CD4-positive, alpha-beta T cell treated with Interleukin-4 for 4 hours (primary cell): ENCODE measurements around the gene ABLIM3.

Experiments used
- DNase-seq: peaks from one replicate; pipeline ENCODE4 v3.0.0-alpha.2; 2020

Gene ABLIM3

DNA sequence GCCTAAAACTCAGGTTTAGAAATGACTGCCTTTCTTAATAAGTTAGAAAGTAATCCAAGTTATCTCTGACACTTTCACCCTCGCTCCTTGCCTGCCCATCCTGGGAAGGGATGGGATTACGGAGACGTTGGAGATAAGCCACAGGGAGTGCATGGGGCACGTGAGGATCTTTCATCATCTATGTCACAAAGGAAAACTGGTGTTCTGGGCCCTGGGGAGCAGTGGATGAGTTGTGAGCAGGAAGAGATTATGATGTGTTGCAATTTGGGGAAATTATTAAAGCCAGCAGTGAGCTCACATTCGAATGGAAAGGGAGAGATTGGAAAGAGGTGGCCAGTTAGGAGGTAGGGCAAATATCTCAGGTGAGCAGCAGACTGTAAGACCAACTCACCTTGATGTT lies 143.2 kb downstream of the ABLIM3 start:
- DNase-seq = no peak

GRCh38 chr5:149285153-149285552 lies 143.9 kb downstream of the ABLIM3 start:
- DNase-seq = no peak

DNA sequence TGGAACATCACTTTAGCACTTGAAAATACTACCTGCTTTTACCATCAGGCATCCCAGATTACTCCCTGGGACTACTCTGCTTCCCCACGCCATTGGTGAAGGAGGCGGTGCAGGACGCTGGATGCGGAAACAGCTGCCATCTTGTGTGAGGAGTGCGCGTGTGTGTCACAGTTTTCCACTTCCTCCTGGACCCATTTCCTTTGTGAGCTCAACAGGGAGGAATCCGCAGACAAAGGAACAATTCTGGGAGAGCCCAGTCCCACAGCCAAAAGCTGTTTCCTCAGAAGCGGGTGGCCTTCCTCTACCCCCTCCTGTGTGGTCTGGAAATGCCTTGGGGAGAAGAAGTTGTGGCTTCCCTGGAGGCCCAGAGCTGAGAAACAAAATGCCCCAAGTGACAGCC lies 147.1 kb downstream of the ABLIM3 start:
- no peak for DNase-seq

GRCh38 chr5:149289301-149289700 lies 148.0 kb downstream of the ABLIM3 start:
- DNase-seq = no peak

GRCh38 chr5:149294872-149295829 lies 153.9 kb downstream of the ABLIM3 start:
- DNase-seq = no peak

DNA sequence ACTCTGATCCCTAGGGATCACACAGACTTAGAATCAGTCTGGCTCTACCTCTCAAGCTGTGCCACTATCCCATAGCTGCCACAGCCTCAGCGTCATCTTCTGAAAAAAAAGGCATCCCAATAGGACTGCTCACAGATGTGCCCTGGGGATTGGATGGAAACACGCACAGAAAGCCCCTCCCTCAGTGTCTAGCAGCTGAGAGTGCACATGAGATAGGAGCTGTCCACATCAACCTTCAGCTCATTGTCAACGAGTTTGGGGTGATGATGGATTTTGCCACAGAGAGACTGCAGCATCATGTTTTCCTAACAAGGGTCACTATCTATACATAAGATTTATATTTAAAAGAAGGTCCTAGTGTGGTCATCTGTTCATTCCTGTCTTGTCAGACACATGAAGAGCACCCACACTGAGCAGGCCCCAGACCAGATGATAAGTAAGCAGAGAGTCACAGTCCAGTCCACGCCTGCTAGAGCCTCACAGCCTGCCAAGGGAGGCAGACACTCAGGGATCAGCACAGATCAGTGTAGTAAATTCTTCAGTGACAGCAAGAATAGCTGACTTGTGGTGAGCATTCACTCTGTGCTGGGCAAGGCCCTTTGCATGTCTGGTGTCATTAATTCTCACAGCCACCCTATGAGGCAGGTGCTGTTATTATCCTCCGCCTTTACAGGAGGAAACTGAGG lies 156.2 kb downstream of the ABLIM3 start:
- DNase-seq = no peak

DNA sequence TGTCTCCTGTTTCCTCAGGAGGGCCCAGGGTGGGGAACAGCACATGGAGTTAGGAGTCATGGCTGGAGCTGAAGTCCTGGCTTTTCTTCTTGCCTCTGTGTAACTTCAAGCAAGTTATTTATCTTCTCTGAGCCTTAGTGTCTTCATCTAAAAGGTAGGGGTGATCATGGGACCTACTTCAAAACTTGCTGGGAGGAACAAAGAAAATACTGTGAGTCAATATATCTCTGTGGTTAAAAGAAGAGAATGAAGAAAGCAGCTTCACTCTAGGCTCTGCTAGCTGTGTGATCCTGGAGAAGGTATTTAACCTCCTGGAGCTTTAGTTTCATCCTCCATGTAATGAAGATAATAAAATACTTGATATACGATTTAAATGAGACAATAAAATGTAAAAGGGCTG lies 156.9 kb downstream of the ABLIM3 start:
- DNase-seq = no peak

DNA sequence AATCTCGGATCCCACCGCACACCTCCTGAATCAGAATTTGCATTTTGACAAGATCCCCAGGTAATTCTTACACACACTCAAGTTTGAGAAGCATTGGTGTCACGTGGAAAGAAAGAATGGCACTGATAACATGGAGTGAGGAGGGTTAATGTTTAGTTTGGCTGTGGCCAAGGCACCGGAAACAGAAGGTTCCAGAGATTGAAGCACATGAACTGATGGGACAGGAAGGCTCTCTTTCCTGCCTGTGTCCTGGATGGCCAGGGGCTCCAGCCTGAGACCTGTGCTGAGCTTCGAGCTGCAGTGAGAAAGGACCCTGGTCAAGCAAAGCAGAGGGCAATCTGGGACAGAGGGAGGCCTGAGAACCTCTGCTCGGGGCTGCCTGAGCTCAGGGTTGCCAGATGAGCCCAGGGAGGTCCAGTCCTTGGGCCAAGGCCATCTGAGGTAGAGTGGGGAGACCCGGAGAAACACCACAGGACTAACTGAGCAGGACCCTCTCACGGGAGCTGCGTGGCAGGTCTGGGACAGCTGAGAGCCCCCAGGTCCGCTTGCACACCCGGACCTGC lies 157.6 kb downstream of the ABLIM3 start:
- no peak for DNase-seq

- no peak for DNase-seq
Measured at GRCh38 chr5:149299451-149300054, 158.3 kb downstream of the ABLIM3 start.

DNA sequence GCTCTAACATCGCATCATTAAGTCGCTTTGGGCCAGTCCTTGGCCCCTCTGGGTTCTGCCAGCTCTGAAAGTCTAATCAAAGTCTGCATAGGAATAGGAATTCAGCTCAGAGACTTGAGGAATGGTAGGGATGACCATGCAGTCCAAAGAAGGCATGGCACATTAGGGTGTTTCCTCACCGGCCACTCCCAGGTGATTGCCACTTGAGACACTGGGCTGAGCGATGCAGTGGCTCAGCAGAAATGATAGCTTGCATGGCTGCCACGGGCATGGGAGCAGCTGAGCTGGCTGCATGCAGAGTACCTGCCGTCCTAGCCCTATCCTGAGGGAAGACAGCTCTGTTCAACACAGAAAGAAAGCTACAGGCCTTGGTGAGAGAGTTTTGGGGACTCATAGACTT lies 159.1 kb downstream of the ABLIM3 start:
- DNase-seq = no peak

DNA sequence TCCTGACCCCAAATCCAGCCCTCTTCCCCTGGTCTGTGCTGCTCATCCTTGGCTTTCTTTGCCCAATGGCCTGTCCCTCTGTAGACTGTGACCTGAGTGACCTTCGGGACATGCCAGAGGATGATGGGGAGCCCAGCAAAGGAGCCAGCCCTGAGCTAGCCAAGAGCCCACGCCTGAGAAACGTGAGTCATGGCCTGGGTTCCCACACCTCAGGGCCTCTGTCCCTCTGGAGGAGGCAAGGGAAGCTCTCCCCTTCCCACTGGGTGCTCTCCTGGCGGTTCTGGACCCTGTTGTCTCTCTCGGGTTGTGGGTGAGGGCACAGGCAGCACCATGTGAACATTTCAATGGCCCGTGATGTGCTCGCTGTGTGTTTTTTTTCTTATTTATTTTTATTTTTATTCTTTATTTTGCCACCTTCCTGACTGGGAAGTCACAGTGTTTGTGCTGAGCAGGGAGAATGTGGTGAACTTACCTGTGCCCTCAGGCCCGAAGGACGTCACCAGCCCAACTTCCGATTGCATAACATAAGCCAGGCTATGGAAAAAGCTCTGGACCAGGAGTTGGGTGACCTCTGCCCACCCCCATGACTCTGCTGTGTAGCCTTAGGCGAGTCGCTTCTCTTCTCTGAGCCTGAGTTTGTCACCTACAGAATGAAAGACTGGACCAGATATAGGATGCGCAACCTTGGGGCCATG lies 159.9 kb downstream of the ABLIM3 start:
- DNase-seq = no peak

DNA sequence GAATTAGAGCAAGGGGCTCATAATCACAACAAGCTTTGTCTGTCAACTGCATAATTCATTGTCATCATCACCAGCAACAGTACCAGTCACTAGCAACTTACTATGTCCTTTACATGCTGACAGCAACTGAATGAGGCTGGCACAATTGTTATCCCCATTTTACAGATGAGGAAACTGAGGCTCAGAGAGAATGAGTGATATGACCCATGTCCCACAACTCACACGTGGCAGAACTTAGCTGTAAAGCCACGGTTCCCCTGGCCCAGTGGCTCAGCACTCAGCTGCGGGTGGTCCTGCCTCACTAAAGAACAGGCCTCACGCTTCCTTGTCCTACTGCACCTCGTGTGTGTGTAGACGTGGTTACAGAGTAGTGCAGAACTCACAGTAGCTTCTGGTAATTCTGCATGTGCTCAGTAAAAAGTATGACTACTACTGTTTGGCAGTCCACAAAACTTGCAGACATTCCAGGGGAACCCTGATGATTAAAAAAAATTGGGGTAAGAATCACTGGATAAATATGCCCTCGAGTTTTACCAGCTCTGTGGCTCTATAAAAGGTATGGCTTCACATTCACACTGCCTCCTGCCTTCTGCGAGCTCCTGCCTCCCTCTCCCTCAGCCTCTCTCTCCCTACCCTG lies 160.6 kb downstream of the ABLIM3 start:
- DNase-seq = no peak

DNA sequence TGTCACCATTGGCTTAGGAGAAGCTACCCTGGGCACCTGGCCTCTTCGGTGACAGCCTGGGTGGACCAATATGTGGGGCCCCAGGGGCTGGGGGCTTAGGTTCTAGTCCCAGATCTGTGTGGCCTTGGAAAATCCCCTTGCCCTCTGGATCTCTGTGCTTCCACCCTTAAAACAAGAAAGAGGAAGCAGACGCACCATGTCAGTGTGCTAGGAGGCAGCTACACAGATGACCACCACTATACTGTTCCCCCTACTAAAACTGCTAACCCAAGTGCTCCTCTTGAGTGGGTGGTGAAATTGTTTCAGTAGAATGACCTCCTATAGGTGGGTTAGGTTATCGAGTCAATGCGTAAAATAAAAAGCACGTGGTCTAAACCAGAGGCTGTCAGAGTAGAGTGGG lies 161.3 kb downstream of the ABLIM3 start:
- no peak for DNase-seq

DNA sequence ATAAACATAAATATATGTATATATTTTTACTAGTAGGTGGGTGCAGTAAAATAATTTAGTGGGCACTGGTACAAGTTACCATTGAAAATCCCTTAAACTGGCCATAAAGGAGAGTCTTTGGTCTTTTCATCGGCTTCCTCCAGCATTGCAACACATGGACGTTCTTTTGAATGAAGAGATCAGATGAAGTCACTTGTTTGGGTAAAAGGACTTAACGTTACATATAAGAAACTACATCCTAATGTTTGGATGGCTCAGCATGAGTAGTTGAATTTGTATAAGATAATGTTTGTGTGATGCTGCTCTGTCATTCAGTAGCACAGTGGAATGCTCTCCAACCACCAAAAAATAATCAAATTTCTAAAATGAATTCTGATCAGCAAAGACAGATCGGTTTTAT lies 161.9 kb downstream of the ABLIM3 start:
- no peak for DNase-seq

DNA sequence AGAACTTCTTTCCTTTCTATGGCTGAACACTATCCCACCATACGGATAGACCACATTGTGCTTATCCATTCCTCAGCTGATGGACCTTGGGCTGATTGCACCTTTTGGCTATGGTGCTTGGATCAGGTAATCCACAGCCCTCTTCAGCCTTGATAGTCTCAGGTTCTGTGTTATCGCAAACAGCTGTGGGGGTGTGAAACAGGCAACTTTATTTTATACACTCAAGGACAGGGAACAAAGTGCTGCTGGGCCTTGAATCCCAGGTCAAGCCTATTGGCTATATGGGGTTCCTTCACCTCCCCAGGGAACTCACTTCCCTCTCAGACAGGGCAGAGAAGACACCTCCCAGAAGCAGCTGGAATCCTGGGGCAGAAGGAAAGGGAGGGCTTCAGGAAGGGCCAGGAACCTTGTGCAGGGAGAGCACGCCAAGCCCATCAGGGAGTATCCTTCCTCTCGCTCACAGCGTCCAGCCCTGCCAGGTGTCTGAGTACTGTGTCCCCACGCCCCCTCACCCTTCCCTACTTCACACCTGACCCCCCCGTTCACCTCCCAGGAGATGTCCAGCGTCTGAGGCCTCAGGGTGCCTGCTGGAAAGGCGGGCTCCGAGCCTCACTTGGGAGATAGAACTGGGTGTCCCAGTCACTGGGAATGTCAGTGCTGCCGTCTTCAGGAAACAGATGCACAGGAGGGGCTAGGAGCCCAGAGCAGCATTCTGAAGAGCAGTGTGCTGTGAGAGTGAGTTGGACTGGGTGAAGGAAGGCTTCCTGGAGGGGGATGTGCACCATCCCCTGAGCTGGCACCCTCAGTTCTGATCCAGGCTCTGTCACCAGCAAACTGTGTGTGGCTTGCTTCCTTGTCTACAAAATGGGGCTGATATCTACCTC lies 163.1 kb downstream of the ABLIM3 start:
- no peak for DNase-seq

DNA sequence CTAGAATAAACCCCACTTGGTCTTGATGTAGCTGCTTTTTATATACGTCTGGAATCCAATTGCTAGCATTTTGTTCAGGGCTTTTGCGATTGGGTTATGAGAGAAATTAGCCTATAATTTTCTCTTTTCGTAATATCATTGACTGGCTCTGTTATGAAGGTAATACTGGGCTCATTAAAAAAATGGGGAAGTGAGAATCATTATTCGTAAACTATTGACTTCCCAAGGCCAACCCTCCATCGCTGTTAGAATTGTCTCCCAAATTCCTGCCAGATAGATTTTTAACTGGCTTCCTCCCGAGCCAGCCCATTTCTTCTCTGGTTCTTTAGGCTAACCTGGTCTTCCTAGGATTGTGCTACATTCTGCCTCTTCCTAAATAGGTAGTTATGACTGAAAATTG lies 168.1 kb downstream of the ABLIM3 start:
- DNase-seq = no peak
